ENCODE results near the gene OPRL1.

OPRL1 gene

DNA sequence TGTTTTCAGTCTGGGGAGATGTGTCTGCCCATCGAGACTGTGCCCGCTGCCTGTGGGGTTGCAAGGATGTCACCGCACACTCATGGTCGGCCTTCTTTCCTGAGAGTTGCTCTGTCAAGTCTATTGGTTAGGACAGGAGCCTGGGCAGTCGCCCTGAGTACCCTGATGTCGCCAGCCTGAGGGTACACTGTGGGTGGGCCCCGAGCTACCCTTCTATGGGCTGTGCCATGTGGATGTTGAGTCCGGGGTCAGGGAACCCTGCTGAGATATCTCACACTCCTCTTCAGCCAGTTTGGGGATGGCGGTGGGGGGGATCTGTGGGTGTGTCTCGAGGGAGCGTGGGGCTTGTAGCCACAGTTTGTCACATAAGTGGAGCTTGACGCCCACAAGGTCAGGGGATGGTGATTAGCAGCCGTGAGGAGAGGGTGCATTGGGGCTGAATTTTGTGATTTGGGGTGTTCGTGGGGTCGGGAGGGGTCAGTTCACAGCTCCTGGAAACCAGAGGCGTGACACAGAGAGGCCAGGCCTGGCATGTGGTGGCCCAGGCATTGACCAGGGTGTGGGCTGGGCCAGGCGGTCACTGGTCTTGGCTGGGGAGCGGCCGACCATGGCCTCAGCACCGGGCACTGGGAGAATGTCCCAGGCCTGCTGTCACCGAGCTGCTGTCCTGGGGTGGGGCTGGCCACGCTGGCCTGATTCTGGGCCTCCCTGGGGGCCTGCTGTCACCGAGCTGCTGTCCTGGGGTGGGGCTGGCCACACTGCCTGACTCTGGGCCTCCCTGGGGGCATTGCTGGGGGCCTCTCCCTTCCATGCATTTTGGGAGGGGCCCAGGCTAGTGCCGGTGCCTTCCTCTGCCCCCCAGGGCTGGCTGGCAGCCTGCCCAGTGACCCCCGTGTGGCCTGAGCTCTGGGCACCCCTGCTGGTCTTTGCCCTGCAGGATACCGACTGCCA, 29.1 kb downstream of the OPRL1 start:
- H3K36me3 ChIP-seq (ENCODE audit: control insufficient read depth, insufficient read depth, low read length) = no peaks in the 10 kb centered on the region
- H3K4me1 ChIP-seq (ENCODE audit: control insufficient read depth, insufficient read depth, low read length) = no peaks in the 10 kb centered on the region
- no peak overlapping the region for H3K9ac ChIP-seq (ENCODE audit: low read depth, low read length)
- H3K9me3 ChIP-seq (ENCODE audit: control insufficient read depth, insufficient read depth, low read length) = no peaks in the 10 kb centered on the region
- no peaks in the 10 kb centered on the region for H3K27me3 ChIP-seq (ENCODE audit: control insufficient read depth, insufficient read depth, low read length)
- H3K4me3 ChIP-seq (ENCODE audit: low read depth, low read length) = no peak overlapping the region
- no peak overlapping the region for H3K27ac ChIP-seq (ENCODE audit: low read depth, low read length)

GRCh38 chr20:64109831-64110391, 30.0 kb downstream of the OPRL1 start:
- Histone ChIP-seq H3K27me3 (ENCODE audit: control insufficient read depth, insufficient read depth, low read length) (no peaks in the 10 kb centered on the region), H3K27ac (ENCODE audit: low read depth, low read length) (no peak overlapping the region), H3K4me1 (ENCODE audit: control insufficient read depth, insufficient read depth, low read length) (no peaks in the 10 kb centered on the region), H3K9me3 (ENCODE audit: control insufficient read depth, insufficient read depth, low read length) (no peaks in the 10 kb centered on the region), H3K36me3 (ENCODE audit: control insufficient read depth, insufficient read depth, low read length) (no peaks in the 10 kb centered on the region), H3K4me3 (ENCODE audit: low read depth, low read length) (no peak overlapping the region), H3K9ac (ENCODE audit: low read depth, low read length) (no peak overlapping the region)

GRCh38 chr20:64110411-64111068, 30.7 kb downstream of the OPRL1 start:
- Histone ChIP-seq H3K36me3 (ENCODE audit: control insufficient read depth, insufficient read depth, low read length) (no peaks in the 10 kb centered on the region), H3K4me1 (ENCODE audit: control insufficient read depth, insufficient read depth, low read length) (no peaks in the 10 kb centered on the region), H3K27ac (ENCODE audit: low read depth, low read length) (no peak overlapping the region), H3K9ac (ENCODE audit: low read depth, low read length) (no peak overlapping the region), H3K9me3 (ENCODE audit: control insufficient read depth, insufficient read depth, low read length) (no peaks in the 10 kb centered on the region), H3K4me3 (ENCODE audit: low read depth, low read length) (no peak overlapping the region), H3K27me3 (ENCODE audit: control insufficient read depth, insufficient read depth, low read length) (no peaks in the 10 kb centered on the region)

GRCh38 chr20:64111841-64112641, 32.2 kb downstream of the OPRL1 start:
- Histone ChIP-seq H3K36me3 (ENCODE audit: control insufficient read depth, insufficient read depth, low read length) (no peaks in the 10 kb centered on the region), H3K9me3 (ENCODE audit: control insufficient read depth, insufficient read depth, low read length) (no peaks in the 10 kb centered on the region), H3K27ac (ENCODE audit: low read depth, low read length) (no peak overlapping the region), H3K4me1 (ENCODE audit: control insufficient read depth, insufficient read depth, low read length) (no peaks in the 10 kb centered on the region), H3K9ac (ENCODE audit: low read depth, low read length) (no peak overlapping the region), H3K27me3 (ENCODE audit: control insufficient read depth, insufficient read depth, low read length) (no peaks in the 10 kb centered on the region), H3K4me3 (ENCODE audit: low read depth, low read length) (no peak overlapping the region)

- H3K4me1 ChIP-seq (ENCODE audit: control insufficient read depth, insufficient read depth, low read length) = no peaks in the 10 kb centered on the region
- no peak overlapping the region for H3K27ac ChIP-seq (ENCODE audit: low read depth, low read length)
- H3K4me3 ChIP-seq (ENCODE audit: low read depth, low read length) = no peak overlapping the region
- no peak overlapping the region for H3K9ac ChIP-seq (ENCODE audit: low read depth, low read length)
- no peaks in the 10 kb centered on the region for H3K27me3 ChIP-seq (ENCODE audit: control insufficient read depth, insufficient read depth, low read length)
- no peaks in the 10 kb centered on the region for H3K36me3 ChIP-seq (ENCODE audit: control insufficient read depth, insufficient read depth, low read length)
- no peaks in the 10 kb centered on the region for H3K9me3 ChIP-seq (ENCODE audit: control insufficient read depth, insufficient read depth, low read length)
These were observed 33.0 kb downstream of the OPRL1 start for GRCh38 chr20:64112691-64113443.

GRCh38 chr20:64113444-64113775, 33.5 kb downstream of the OPRL1 start:
- Histone ChIP-seq H3K27ac (ENCODE audit: low read depth, low read length) (no peak overlapping the region), H3K4me1 (ENCODE audit: control insufficient read depth, insufficient read depth, low read length) (no peaks in the 10 kb centered on the region), H3K27me3 (ENCODE audit: control insufficient read depth, insufficient read depth, low read length) (no peaks in the 10 kb centered on the region)

GRCh38 chr20:64113796-64114355, 34.0 kb downstream of the OPRL1 start:
- H3K9me3 ChIP-seq (ENCODE audit: control insufficient read depth, insufficient read depth, low read length) = no peaks in the 10 kb centered on the region
- H3K4me3 ChIP-seq (ENCODE audit: low read depth, low read length) = no peak overlapping the region
- no peaks in the 10 kb centered on the region for H3K4me1 ChIP-seq (ENCODE audit: control insufficient read depth, insufficient read depth, low read length)
- H3K36me3 ChIP-seq (ENCODE audit: control insufficient read depth, insufficient read depth, low read length) = no peaks in the 10 kb centered on the region
- no peak overlapping the region for H3K9ac ChIP-seq (ENCODE audit: low read depth, low read length)
- H3K27ac ChIP-seq (ENCODE audit: low read depth, low read length) = no peak overlapping the region
- H3K27me3 ChIP-seq (ENCODE audit: control insufficient read depth, insufficient read depth, low read length) = no peaks in the 10 kb centered on the region

More at GRCh38 chr20:64113444-64113775, 33.5 kb downstream of the OPRL1 start:
- Histone ChIP-seq H3K9ac (ENCODE audit: low read depth, low read length) (no peak overlapping the region), H3K36me3 (ENCODE audit: control insufficient read depth, insufficient read depth, low read length) (no peaks in the 10 kb centered on the region), H3K4me3 (ENCODE audit: low read depth, low read length) (no peak overlapping the region), H3K9me3 (ENCODE audit: control insufficient read depth, insufficient read depth, low read length) (no peaks in the 10 kb centered on the region)

- H3K9me3 ChIP-seq (ENCODE audit: control insufficient read depth, insufficient read depth, low read length) = 0 out of 2 replicates have a peak, but pooled peaks cover 4% of the 10 kb centered on the region
These were observed 34.6 kb downstream of the OPRL1 start for GRCh38 chr20:64114356-64114971.

DNA sequence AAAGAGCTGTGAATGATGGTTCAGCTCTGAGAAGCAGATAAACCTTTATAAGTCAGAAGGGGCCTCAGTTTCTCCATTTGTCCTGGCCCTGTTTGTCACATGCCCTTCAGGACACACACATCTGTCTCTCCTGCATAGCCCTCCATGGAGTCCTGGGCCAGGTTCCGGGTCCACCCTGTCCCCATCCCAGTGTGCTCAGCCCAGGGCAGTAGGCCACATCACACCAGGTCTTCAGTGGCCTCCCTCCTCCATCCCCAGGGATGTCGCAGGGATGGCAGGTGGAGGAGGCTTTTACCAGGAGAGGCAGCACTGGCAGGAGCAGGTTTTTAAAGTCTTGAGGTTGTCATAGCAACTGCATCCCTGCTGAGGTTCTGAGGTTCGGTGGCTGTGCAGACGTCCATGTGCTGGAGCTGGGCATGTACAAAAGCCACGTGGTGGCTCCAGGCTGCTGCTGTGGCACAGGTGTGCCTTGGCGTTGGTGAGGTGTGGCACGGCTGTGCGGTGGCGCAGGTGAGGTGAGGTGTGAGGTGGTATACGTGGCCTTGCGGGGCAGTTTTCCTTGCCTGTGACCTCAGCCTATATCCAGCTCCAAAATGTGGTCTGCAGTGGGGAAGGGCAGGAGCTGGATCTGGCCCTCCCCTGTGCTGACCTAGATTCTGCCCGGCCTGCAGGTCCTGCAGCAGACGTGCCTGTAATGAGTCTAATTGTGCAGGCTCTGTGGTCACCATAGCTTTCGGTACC, 35.5 kb downstream of the OPRL1 start:
- Histone ChIP-seq H3K27ac (ENCODE audit: low read depth, low read length) (no peak overlapping the region), H3K4me3 (ENCODE audit: low read depth, low read length) (no peak overlapping the region), H3K9me3 (ENCODE audit: control insufficient read depth, insufficient read depth, low read length) (peaks cover 6% of the 10 kb centered on the region; the same call in 1 of the 2 replicates), H3K9ac (ENCODE audit: low read depth, low read length) (no peak overlapping the region), H3K4me1 (ENCODE audit: control insufficient read depth, insufficient read depth, low read length) (no peaks in the 10 kb centered on the region), H3K36me3 (ENCODE audit: control insufficient read depth, insufficient read depth, low read length) (no peaks in the 10 kb centered on the region), H3K27me3 (ENCODE audit: control insufficient read depth, insufficient read depth, low read length) (no peaks in the 10 kb centered on the region)

More at GRCh38 chr20:64114356-64114971, 34.6 kb downstream of the OPRL1 start:
- H3K4me1 ChIP-seq (ENCODE audit: control insufficient read depth, insufficient read depth, low read length) = no peaks in the 10 kb centered on the region
- H3K27me3 ChIP-seq (ENCODE audit: control insufficient read depth, insufficient read depth, low read length) = no peaks in the 10 kb centered on the region
- no peak overlapping the region for H3K27ac ChIP-seq (ENCODE audit: low read depth, low read length)
- no peak overlapping the region for H3K9ac ChIP-seq (ENCODE audit: low read depth, low read length)
- H3K36me3 ChIP-seq (ENCODE audit: control insufficient read depth, insufficient read depth, low read length) = no peaks in the 10 kb centered on the region
- no peak overlapping the region for H3K4me3 ChIP-seq (ENCODE audit: low read depth, low read length)
